Stimulated activated CD4-positive, alpha-beta T cell treated with anti-CD3 and anti-CD28 coated beads, Interleukin-1b, Interleukin-23, amount 100 ng/mL, for 4 hours (primary cell): ENCODE data around the gene NDRG2.

Experiments
- DNase-seq, 2 donors: peaks; one replicate each; pipeline ENCODE4 v3.0.0-alpha.2; 2020; ENCODE audit warnings: low read depth in 2 of 2

The NDRG2 gene

GRCh38 chr14:21033133-21033698, 8.4 kb upstream of the NDRG2 start:
- no peak for DNase-seq

GRCh38 chr14:21032326-21033132, 7.7 kb upstream of the NDRG2 start:
- DNase-seq = no peak

- DNase-seq = no peak
Measured at GRCh38 chr14:21030531-21030930, 5.7 kb upstream of the NDRG2 start.

DNA sequence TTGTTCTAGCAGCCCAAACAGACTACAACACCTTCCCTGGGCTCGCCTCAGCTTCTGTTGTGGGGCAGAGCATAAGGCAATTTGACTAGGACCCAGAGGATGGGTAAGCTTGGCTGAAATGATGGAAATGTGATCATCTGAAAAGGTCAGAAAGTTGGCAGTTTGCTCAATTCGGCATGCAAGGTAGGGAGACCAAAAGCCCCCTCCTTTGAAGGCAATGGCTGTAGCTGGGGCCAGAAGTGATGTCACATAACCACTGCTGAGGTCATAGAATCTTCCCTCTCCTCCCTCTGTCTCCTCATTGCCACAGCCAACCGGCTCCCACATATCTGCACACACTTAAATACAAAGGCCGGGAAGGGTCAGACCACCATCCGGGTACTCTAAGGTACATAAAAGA, 5.1 kb upstream of the NDRG2 start, which contains the start of gene TPPP2:
Gene TPPP2 (plus strand): TSS at position 301 of the 400 bp plus-strand sequence. CDS start 365 bp downstream, outside the sequence.
- no peak for DNase-seq

DNA sequence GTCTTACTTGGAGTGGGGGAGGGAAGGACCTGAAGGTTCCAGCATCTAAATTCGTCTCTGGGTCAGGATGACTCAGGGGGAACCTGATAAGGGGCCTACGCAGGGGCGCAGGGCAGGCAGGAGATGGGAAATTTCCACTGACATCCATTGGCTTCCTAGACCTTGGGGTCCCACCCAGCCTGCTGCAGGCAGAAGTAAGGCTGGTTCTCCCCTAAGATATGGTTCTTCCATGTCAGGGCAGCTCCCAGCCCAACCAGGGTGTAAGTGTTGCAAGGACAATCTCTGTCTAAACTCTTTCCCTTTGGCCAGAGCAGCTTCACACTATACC, 2.1 kb upstream of the NDRG2 start:
- no peak for DNase-seq

DNA sequence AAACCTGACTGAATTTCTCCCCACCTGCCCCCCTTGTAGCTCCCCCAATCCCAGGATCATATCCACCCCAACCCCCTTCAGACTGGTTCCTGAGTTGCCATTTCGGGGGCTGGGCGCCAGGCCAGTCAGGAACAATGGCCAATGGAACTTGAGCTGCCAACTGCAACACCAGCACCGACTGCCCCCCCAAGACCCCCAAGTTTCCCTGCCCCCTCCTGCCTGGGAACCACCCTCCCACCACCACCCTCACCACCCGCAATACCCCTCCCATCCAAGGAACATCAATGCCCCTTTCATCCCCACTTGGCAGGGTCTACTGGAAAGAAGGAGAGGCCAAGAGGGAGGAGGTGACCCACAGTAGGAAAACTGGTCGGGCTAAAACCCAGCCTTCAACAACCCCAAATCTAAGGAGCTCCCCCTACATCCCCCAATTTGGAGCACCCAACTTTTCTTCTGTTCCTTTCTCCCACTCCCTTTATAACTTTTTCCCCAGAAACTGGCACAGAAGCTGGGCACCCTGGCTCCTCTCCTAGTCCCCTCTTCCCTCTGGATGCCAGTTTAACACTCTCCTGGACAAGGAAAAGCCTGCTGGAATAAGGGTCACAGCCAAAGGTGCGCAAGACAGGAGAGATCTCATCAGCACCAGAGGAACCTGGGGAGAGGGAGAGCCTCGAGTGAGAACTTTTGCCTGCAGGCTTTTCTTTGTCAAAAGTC, 1.6 kb upstream of the NDRG2 start:
- DNase-seq = no peak

DNA sequence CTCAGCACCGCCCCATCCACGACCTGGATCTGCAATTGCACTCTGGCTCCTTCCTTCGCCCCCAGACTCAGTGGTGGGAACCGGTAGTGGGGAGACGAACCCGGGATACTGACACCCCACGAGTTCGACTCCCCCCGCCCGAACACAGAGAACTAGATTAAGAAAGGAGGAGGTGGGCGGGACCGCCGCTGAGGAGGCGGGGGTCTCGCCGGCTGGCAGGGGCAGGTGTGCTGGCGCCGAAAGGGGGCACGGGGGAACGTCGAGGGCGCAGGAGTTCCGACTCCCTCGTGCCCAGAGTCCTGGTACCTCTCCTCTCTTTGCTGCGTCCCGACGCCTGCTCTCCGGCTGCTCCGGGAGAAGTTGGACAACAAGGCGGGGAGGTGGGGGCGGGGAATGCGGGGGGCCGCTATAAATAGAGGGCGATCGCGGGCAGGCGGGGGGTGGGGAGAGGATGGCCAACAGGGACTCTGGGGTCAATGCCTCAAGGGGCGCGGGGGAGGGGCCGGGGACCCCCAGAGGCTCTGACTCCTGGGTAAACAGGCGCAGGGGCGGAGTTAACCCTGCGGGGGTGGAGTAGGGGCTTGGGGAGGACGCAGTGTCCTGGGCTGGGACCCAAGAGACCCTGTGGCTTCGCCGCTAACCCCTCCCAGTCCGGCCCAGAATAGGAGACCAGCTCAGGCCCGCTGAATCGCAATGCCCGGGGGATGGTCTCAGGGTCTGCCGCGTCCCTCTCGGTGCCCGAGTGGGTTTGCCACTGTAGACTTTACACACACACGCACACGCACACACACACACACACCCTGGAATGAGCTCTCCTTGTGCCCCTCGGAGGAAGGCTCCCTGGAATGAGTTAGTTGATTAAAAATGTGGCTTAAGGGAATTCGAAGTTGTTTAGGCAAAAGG, 761 bp upstream of the NDRG2 start:
- no peak for DNase-seq

DNA sequence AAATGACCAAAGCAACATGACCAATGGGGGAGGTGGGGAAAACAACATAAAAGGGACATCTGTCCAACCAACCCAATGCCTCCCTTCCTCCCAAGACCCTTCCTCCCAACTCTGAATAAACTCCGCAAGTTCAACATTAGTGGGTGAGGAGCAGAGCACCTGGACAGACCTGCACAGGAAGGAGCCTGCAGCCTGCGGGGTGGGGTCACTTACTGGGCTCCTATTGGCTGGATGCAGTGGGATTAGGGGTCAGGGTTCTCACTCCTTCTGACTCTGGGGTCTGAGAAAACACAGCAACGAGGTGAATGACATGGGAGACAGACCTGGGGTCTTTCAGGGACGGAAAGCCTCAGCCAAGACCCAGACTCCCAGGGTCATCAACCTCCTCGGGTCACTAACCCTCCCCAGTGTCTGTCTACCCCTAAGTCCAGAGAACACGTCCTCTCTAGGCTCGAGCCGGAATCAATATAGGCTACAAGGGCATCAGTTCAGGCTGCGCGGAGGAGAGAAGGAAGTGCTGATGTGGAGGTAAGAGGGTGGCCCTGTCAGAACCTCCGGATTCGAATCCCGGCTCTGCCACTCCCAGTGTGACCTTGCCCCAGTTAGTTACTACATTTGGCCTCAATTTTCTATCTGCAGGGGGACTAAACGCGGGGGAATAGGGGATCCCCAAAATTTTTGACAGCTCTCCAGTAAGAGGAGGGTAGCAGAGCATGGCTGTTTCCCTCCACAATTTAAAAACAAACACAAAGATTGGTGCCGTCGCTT, 860 bp downstream of the NDRG2 start:
- no peak for DNase-seq

- DNase-seq = no peak
Measured at GRCh38 chr14:21023174-21023573, 1.7 kb downstream of the NDRG2 start.

DNA sequence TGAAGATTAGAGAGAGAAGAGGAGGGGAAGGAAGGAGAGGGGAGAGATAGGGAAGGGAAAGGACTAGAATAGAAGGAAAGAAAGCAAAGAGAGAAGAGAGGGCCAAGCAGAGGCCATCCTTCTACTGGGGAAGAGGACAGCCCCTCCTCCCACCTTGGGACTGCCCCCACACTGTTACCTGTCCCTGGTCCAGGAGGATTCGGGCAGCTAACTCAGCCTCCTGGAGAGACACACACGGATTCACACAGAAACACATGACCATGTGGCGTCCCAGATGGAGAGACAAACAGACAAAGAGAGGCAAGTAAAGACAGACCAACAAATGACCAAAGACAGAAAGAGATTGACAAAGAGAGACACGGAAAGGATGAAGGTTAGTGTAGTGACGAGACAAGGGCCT, 2.2 kb downstream of the NDRG2 start:
- DNase-seq = no peak

GRCh38 chr14:21020977-21021545, 3.8 kb downstream of the NDRG2 start:
- no peak for DNase-seq

DNA sequence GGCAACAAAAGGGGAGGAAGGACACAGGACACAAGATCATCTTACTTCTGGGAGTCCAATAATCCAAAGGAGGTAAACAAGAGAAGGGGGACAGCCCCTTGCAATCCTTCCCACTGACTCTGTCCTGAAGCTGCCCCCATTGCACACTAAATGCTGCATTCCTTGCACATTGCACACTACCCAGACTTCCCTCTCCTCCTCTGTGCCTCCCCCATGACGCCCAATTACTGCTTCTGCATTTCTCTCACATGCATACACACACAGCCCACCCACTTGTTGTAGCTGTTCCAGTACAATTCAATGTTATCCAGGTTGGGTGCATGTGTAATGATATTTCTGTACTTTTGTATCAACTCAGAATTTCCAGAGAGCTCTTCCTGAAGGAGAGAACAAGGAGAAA, 5.5 kb downstream of the NDRG2 start:
- no peak for DNase-seq

GRCh38 chr14:21018781-21019180, 6.1 kb downstream of the NDRG2 start:
- no peak for DNase-seq

- no peak for DNase-seq
Measured at GRCh38 chr14:21018286-21018685, 6.6 kb downstream of the NDRG2 start.

- no peak for DNase-seq
Measured at GRCh38 chr14:21017528-21018245, 7.2 kb downstream of the NDRG2 start.

GRCh38 chr14:21016413-21017190, 8.3 kb downstream of the NDRG2 start:
- DNase-seq = no peak

- DNase-seq = no peak
Measured at GRCh38 chr14:21015312-21015711, 9.5 kb downstream of the NDRG2 start.

DNA sequence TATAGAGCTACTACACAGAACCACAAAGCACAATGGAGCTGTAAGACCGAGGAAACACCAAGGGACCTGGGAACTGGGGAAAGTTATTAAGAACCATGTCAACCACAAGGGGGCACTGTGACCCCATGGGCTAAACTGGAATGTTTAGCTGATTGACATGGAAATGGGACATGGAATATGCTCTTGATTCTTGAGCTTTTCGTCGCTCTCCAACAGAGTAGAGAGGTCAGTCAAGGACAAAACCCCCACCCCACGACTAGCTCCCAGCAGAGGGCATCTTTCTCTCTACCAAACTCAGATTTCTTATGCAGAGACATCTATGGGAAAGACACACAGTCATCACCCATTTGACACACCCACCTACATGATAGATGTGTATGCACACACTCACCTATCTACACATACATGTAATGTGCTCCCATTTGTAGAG, 10.1 kb downstream of the NDRG2 start:
- peak; percentile 70 to 84 for DNase-seq

GRCh38 chr14:21011136-21011535, 13.7 kb downstream of the NDRG2 start:
- DNase-seq = no peak
